Activated CD8-positive, alpha-beta T cell treated with anti-CD3 and anti-CD28 coated beads for 36 hours (primary cell): Measurements from ENCODE around the gene LIPT2. TPM values are rescaled to one million over a fixed set of nuclear protein-coding genes. Genes with fewer than 3 reads are reported as not detected.
A peak's percentile ranks its signal among the peaks of the same experiment; 100 is the strongest.

Source experiments
- ATAC-seq: fragments of 200-7000 bp; cut with Tn5 transposase; one replicate; pipeline ENCODE4 v1.10.0; 2021; ENCODE audit warnings: mild to moderate bottlenecking, moderate library complexity
- CTCF ChIA-PET: fragments of 350-600 bp; sonication (Branson Sonifier 250); formaldehyde crosslinking; loops from one replicate; lab custom pipeline; 2021; ENCODE audit warnings: antibody characterized with exemption; lab: Charles Lee
- POLR2A ChIA-PET: fragments of 350-600 bp; sonication (Branson Sonifier 250); formaldehyde crosslinking; loops from one replicate; lab custom pipeline; 2021; ENCODE audit warnings: antibody characterized with exemption; lab: Charles Lee
- DNase-seq: peaks from one replicate; pipeline ENCODE4 v3.0.0-alpha.2; 2020
- H3K27ac Mint-ChIP-seq: one replicate; pipeline ENCODE4 v1.8.0; 2021; ENCODE audit warnings: mild to moderate bottlenecking, mixed read lengths
- H3K27me3 Mint-ChIP-seq: one replicate; pipeline ENCODE4 v1.8.0; 2021; ENCODE audit warnings: mixed read lengths
- H3K36me3 Mint-ChIP-seq: one replicate; pipeline ENCODE4 v1.8.0; 2021; ENCODE audit warnings: low read depth, mixed read lengths
- H3K4me1 Mint-ChIP-seq: one replicate; pipeline ENCODE4 v1.8.0; 2021; ENCODE audit warnings: low read depth, mixed read lengths
- H3K4me3 Mint-ChIP-seq: one replicate; pipeline ENCODE4 v1.8.0; 2021; ENCODE audit warnings: mild to moderate bottlenecking, moderate library complexity, mixed read lengths
- H3K9me3 Mint-ChIP-seq: one replicate; pipeline ENCODE4 v1.8.0; 2021; ENCODE audit warnings: mixed read lengths
- intact Hi-C: fragments of 100-400 bp; cut with micrococcal nuclease; formaldehyde crosslinking; loops from one replicate; pipeline ENCODE4 v1.10.0; 2022
- total RNA-seq, 2 experiments: library from RNA; stranded (reverse); gene quantifications; one replicate each; pipeline ENCODE4 v1.2.3, GENCODE V29; 2021
- TF ChIP-seq, protein P1 (sequence below): fragments of 200-600 bp; IDR thresholded peaks from one replicate; pipeline ENCODE4 v1.8.0; 2022; ENCODE audit warnings: antibody characterized with exemption, mild to moderate bottlenecking

Gene LIPT2
- total RNA-seq, 2 experiments from 2014 or later = 5.9 to 6.8 TPM

DNA sequence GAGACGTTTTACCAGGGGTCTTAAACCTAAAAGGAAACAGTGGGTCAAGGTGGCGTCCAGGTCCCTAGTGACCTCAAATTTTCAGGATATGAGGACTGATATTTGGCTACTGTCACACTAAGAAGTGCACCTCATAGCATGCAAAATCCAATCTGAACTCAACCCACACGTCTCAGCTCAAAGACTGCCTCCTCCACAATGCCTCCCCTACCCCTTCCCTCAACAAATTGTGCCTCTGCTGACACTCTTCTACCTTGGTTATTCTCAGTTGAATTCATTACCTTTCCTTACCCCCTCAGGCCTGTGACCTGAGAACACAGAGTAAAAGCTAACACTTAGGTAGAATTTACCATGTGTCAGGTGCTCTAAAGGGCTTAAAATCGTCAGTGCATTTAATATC, 12.4 kb upstream of the LIPT2 start:
- Mint-ChIP-seq H3K4me1 (no peaks in the 10 kb centered on the region), H3K9me3 (peaks cover 5% of the 10 kb centered on the region), H3K36me3 (peaks cover 3% of the 10 kb centered on the region), H3K27me3 (peaks cover 1% of the 10 kb centered on the region), H3K27ac (no peak overlapping the region), H3K4me3 (no peak overlapping the region)
- CTCF ChIA-PET = interaction anchor here (1.4 kb wide), 1 partner anchor 56 kb away, joined by 3 read pairs; no protein-coding TSS in a partner anchor
- TF ChIP-seq, protein P1, sequence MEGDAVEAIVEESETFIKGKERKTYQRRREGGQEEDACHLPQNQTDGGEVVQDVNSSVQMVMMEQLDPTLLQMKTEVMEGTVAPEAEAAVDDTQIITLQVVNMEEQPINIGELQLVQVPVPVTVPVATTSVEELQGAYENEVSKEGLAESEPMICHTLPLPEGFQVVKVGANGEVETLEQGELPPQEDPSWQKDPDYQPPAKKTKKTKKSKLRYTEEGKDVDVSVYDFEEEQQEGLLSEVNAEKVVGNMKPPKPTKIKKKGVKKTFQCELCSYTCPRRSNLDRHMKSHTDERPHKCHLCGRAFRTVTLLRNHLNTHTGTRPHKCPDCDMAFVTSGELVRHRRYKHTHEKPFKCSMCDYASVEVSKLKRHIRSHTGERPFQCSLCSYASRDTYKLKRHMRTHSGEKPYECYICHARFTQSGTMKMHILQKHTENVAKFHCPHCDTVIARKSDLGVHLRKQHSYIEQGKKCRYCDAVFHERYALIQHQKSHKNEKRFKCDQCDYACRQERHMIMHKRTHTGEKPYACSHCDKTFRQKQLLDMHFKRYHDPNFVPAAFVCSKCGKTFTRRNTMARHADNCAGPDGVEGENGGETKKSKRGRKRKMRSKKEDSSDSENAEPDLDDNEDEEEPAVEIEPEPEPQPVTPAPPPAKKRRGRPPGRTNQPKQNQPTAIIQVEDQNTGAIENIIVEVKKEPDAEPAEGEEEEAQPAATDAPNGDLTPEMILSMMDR = no peak
- DNase-seq (no peak), ATAC-seq (no peak)
- POLR2A ChIA-PET = no interaction called here
- intact Hi-C loops = no loop called here

DNA sequence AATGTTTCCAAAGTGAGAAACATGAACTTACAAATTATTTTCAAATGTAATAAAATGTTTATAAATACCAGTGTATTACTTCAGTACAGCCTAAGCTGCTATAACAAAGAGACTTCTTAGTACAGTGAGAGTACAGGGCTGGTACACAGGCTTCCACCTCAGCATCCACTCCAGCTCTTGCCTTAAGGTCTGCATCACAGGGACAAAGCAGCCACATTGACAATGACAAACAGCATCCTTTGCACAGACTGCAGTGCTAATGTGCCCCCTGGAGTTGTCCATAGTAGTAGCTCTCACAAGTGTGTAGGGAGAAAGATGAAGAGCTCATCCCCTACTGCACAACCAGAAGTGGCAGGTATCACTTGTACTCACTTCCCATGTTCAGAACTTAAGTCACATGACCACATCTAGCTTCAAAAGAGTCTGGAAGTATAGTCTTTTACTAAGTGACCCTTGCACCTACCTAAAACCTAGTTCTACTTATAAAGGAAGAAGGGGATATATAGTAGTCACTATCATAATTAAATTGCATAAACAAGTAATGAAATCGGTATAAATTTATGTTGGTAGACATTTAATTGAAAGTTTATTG, 10.7 kb upstream of the LIPT2 start:
- ChIA-PET POLR2A (no interaction called here), CTCF (no interaction called here)
- H3K36me3 Mint-ChIP-seq = peaks cover 3% of the 10 kb centered on the region
- intact Hi-C loops = no loop called here
- DNase-seq = no peak
- H3K27me3 Mint-ChIP-seq = no peaks in the 10 kb centered on the region
- H3K4me3 Mint-ChIP-seq = no peak overlapping the region
- H3K27ac Mint-ChIP-seq = no peak overlapping the region
- TF ChIP-seq, protein P1 = no peak
- H3K9me3 Mint-ChIP-seq = peaks cover 5% of the 10 kb centered on the region
- H3K4me1 Mint-ChIP-seq = no peaks in the 10 kb centered on the region
- ATAC-seq = no peak

DNA sequence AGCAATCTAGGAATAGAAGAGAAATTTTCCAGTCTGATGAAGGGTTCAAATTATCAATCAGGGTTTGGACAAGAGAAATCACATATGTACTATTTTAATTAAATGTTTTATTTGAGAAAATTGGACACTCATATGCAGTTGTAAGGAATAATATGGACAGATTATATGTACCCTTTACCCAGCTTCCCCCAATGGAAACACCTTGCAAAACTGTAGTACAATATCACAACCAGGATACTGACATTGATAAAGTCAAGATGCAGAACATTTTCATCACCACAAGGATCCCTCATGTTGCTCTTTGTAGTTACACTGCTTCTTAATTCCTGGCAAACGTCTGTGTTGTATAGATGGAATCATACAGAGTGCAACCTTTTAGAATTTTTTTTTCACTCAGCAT, 1.4 kb upstream of the LIPT2 start:
- H3K4me3 Mint-ChIP-seq = no peak overlapping the region
- no peak overlapping the region for H3K27ac Mint-ChIP-seq

DNA sequence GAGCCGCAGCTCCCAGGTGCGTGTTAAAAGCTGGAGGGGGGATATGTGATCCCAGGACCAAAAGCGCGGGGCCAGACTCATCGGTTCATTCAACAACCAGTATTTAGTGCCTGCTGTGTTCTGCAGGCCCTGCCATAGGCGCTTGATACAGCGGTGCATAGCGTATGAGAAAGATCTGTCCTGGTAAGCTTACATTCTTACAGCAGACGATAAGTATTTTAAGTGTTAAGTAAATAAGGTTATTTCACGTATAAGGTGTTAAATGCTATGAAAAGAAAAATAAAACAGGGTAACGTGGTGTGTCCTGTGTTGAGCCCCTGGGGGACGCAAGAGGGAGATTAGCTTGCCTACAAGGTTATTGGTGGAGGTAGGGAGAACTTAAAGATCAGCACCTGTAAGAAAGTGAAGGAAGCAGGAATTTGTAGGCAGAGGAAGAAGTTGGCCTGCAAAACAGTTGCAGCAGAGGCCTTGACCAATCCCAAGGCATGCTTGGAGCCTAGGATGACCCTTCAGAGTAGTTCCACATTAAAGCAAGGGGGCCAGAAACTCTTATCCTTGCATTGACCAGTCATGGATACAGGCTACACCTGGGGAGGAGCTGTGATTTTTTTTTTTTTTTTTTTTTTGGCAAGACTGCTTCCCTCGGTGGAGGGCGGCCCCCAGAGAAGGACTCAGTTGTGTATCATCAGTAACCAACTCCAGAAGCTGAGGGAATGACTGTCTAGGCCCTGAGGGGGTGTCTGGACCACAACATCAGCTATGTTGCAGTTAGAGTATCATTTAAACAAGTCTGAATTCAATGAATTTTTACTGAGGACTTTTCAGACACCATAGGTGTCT, 487 bp upstream of the LIPT2 start:
- Mint-ChIP-seq H3K27me3 (no peaks in the 10 kb centered on the region), H3K36me3 (no peaks in the 10 kb centered on the region), H3K27ac (peak overlapping the region; percentile 80), H3K4me1 (peaks cover 16% of the 10 kb centered on the region), H3K9me3 (peaks cover 2% of the 10 kb centered on the region), H3K4me3 (peak overlapping the region; percentile 82)
- intact Hi-C loops = no loop called here
- POLR2A ChIA-PET = interaction anchor here (0.6 to 2.3 kb wide), 13 partner anchors 9 to 440 kb away, joined by 3 to 14 read pairs (median 3); partner anchors contain the start of genes C2CD3, POLD3 and PPME1
- TF ChIP-seq, protein P1 = no peak
- ATAC-seq (no peak), DNase-seq (peak; percentile 22)
- CTCF ChIA-PET = interaction anchor here (0.9 to 2.7 kb wide), 9 partner anchors 8 to 104 kb away, joined by 3 to 17 read pairs (median 4); no protein-coding TSS in a partner anchor

More for the DNA sequence above, 1.4 kb upstream of the LIPT2 start:
- peaks cover 2% of the 10 kb centered on the region for H3K9me3 Mint-ChIP-seq
- DNase-seq (no peak), ATAC-seq (no peak)
- TF ChIP-seq, protein P1 = no peak
- H3K36me3 Mint-ChIP-seq = no peaks in the 10 kb centered on the region
- peaks cover 16% of the 10 kb centered on the region for H3K4me1 Mint-ChIP-seq
- H3K27me3 Mint-ChIP-seq = no peaks in the 10 kb centered on the region
- CTCF ChIA-PET = interaction anchor here (1.0 to 2.7 kb wide), 4 partner anchors 8 to 105 kb away, joined by 3 to 17 read pairs (median 4); no protein-coding TSS in a partner anchor
- intact Hi-C loops = no loop called here
- POLR2A ChIA-PET = interaction anchor here (1.1 kb wide), 1 partner anchor 254 kb away, joined by 4 read pairs; no protein-coding TSS in a partner anchor
